Stimulated activated CD4-positive, alpha-beta T cell treated with anti-CD3 and anti-CD28 coated beads, TNF-alpha, amount 100 ng/mL, for 24 hours (primary cell): ENCODE data around the gene TBX15.

Experiments used
- DNase-seq, 3 experiments: peaks; one replicate each; pipeline ENCODE4 v3.0.0-alpha.2; 2020; ENCODE audit warnings: low read depth in 3 of 3

Gene TBX15

GRCh38 chr1:119001181-119002027 lies 13.3 kb upstream of the TBX15 start:
- DNase-seq = no peak

GRCh38 chr1:119000371-119001180 lies 12.4 kb upstream of the TBX15 start:
- DNase-seq = no peak

DNA sequence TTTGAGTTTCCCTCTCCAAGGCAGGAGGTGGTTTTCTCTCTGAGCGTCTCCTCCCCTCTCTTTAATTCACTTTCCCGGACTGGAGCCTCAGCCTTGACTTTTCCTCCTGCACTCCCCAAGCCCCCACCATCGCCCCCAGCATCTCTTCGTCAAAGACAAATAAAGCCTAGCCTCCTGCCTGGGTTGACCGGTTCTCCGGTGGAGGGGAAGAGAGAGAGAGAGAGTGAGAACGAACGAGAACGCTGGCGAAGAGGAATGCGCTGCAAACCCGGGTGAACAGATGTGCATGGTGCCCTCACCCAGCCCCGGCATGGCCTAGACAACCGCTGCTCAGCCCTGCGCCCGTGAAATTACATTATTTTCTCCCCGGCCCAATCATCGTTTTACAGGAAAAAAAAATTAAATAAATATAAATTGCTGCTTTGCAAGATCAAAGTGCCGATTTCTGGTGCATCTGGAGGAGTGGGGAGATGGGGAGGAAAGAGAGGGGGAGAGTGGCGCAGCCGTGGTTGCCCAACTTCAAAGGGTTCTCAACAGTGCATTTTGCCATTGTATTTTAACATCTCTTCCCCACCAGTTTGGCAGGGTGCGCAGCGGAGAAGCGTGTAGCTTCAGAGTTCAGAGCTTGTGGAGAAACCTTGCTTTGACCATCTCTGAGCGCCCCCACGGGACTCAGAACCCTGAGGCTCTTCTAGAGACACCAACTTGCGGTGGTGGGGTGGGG lies 11.4 kb upstream of the TBX15 start:
- no peak for DNase-seq

- DNase-seq = no peak
Observed at GRCh38 chr1:118998171-118998570, 10.0 kb upstream of the TBX15 start.

DNA sequence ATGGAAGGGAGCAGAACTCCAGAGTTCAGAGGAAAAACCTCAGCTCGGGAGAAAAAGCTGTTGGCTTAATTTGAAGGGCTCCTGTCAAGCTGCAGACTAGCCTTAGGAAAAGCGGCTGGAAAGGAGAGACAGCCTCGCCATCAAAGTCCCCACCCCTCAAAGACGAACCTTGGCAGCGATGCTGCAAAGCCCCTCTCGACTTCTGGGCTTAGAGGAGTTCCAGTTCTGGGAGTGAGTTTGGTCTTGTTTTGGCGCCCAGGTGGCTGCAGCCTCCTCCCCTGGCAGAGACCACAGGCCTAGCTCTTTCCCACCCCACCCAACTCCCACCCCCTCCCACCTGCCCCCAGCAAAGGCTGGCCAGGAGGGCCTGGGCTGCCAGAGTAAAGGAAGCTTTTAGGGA lies 9.1 kb upstream of the TBX15 start:
- DNase-seq = no peak

- no peak for DNase-seq
Observed at GRCh38 chr1:118995312-118996016, 7.3 kb upstream of the TBX15 start.

DNA sequence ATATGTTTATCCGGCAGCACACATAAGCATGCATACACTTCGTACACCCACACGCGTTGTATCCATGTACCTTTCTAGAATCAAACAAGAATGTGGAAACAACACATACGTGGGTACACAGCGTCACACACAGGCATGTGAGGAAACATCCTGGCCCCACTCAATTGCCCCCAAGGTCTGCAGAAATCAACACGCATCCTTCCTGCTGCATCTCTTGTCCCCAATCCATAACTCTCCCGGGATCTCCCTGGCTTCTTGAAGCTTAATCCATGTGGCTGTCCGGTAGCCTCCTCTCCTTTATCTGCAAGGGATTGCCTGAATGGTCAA lies 5.5 kb upstream of the TBX15 start:
- no peak for DNase-seq

DNA sequence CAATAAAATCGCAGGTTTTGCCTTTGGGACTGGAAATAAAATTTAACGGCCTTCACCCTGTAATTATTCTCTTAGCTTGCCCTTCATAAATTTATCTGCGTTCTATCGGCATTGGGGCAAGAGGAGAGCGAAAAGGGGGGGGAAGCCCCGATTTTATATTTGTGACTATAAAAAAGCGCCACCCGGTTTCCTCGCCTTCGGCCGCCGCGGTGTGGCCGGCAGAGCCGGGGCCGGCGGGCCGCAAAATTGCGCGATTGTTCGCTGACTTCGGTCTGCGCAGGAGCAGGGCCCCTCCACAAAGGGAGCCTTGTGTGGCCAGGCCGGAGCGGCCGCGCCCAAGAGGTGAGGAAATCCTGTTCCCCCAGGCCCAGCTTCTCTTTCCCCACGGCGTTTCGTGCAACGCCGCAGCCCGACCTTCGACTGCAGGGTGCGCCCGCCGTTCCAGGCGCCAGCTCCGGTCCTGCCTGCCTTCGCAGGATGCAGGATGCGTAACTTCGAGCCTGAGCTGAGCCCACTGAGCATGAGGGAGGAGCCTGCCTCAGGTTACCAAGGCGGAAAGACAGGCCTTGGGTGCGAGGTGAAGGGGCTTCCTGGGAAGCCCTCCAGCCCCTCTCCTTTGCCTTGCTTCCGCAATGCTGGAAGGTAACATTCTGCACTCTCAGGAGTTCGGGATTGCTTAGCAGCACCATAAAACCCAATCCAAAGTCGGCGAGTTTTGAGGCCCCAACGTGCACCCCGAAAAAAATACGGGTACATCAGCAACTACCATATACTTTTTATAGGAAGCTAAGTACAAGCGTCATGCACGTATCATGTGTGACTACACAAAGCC lies 4.9 kb upstream of the TBX15 start:
- DNase-seq = no peak

DNA sequence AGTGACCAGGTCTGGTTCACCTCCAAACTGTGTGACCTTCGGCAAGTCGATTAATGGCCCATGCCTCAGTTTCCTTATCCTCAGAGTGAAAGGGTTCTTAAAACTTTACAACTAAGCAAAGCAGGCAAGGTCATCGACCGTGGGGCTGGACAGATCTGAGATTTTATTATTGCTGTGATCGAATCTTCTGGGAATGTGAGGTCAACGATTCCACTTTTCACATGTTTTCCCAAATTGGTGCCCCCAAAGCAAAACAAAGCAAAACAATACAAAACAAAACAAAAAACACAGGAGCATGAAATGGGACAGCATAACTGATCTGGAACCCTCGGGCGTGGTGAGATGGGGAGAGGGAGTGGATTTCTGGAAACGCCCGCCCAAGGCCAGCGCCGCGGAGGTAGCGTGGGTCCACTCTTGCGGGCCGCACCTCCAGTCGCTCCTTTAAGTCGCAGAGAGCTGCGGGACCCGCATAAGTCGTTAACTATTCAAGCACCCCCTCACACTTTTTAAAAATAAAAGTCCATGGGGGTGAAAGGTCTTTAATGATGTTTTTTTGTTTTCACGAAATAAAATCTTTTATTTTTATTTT lies 4.2 kb upstream of the TBX15 start:
- no peak for DNase-seq

GRCh38 chr1:118991448-118991847 lies 3.3 kb upstream of the TBX15 start:
- no peak for DNase-seq

- DNase-seq = no peak
Observed at GRCh38 chr1:118990513-118991152, 2.5 kb upstream of the TBX15 start.

- no peak for DNase-seq
Observed at GRCh38 chr1:118989878-118990378, 1.8 kb upstream of the TBX15 start.

GRCh38 chr1:118989006-118989815 lies 1.1 kb upstream of the TBX15 start:
- no peak for DNase-seq

DNA sequence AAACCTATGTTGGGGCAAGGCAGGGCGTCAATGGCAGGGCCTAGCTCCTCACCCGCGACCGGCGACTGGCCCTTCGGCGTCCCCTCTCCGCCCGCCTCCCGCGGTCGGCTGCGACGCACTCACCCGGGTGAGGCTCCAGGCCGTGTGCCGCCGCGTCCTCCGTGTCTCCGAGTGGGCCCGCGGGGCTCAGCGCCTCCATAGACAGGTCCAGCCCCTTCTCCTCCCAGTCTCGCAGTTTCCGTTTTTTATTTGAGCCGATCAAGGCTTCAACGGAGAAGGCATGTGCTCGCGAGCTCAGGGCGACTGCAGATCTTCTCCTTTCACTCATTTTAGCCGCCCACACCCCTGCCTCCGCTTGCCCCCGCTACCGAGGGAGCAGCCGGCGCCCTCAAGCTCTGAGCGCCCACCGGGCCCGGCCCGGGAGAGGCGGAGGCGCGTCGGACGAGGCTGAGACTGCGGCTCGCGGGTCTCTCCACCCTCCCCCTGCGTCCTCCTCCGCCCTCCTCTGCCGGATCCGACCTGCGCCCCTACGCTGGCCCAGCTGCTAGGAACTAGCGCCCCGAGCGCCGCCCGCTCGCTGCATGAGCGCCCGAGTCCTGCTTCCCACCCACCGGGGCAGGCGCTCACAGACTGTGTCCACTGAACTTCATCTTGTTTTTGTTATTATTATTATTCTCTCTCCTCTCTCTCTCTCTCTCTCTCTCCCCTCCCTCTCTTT lies 516 bp downstream of the TBX15 start:
- DNase-seq = no peak

GRCh38 chr1:118986555-118987467 lies 1.3 kb downstream of the TBX15 start:
- no peak for DNase-seq

- DNase-seq = no peak
Observed at GRCh38 chr1:118985640-118986554, 2.2 kb downstream of the TBX15 start.
